Transverse colon (tissue), 4 donors: ENCODE data around the gene PREX1. TPM values are rescaled to one million over a fixed set of nuclear protein-coding genes. Genes with fewer than 3 reads are reported as not detected.

Experiments used
- DNase-seq: peaks from one replicate; pipeline ENCODE4 v3.0.0-alpha.2; 2019
- H3K27ac ChIP-seq, 4 donors: fragments of 200-600 bp; sonication (generic); 2 replicates each; pipeline ENCODE4 v1.5.1; 2016 to 2018; ENCODE audit warnings: inconsistent platforms in 4 of 4
- H3K27me3 ChIP-seq: fragments of 200-600 bp; sonication (generic); 2 replicates; pipeline ENCODE4 v1.5.1; 2017; ENCODE audit warnings: inconsistent platforms
- H3K36me3 ChIP-seq, 4 donors: fragments of 200-600 bp; sonication (generic); 2 replicates each; pipeline ENCODE4 v1.5.1; 2017 to 2019; ENCODE audit warnings: inconsistent platforms in 4 of 4
- H3K4me1 ChIP-seq, 4 donors: fragments of 200-600 bp; sonication (generic); 2 replicates each; pipeline ENCODE4 v1.5.1; 2017 to 2020; ENCODE audit warnings: inconsistent platforms in 4 of 4
- H3K4me3 ChIP-seq, 4 donors: fragments of 200-600 bp; sonication (generic); 1 replicate in 1 of 4; 2 replicates in 3 of 4; pipeline versions ENCODE4 v1.5.1 to v1.6.1; 2017 to 2019; ENCODE audit warnings: inconsistent platforms in 4 of 4
- H3K9me3 ChIP-seq, 2 donors: fragments of 200-600 bp; sonication (generic); 2 replicates each; pipeline ENCODE4 v1.5.1; 2017 to 2019; ENCODE audit warnings: inconsistent platforms in 2 of 2
- CTCF ChIP-seq, 5 experiments: fragments of 200-600 bp in 3 of 5; fragments of 450-650 bp in 2 of 5; sonication (generic) in 3 of 5; IDR thresholded peaks; 1 replicate in 2 of 5; 2 replicates in 3 of 5; pipeline ENCODE4 v1.5.1; 2016 to 2017; ENCODE audit warnings: antibody characterized with exemption in 5 of 5, inconsistent platforms in 3 of 5, mild to moderate bottlenecking in 2 of 5, moderate library complexity in 1 of 5
- EP300 ChIP-seq: sonication (generic); formaldehyde crosslinking; IDR thresholded peaks from one replicate; pipeline ENCODE4 v1.6.1; 2017; ENCODE audit warnings: antibody characterized with exemption, low read depth
- POLR2A ChIP-seq: fragments of 450-650 bp; IDR thresholded peaks from one replicate; pipeline ENCODE4 v1.6.1; 2016; ENCODE audit warnings: antibody characterized with exemption, mild to moderate bottlenecking, moderate library complexity
- POLR2AphosphoS5 ChIP-seq, 3 donors: sonication (generic); formaldehyde crosslinking; IDR thresholded peaks; one replicate each; pipeline ENCODE4 v1.6.1; 2016; ENCODE audit warnings: antibody characterized with exemption in 3 of 3
- WGBS, 2 donors: methylation state at CpG; one replicate each; pipeline ENCODE4 v1.1.5; 2018; ENCODE audit warnings: low coverage in 1 of 2; 5-methylcytosine and 5-hydroxymethylcytosine counted together
- in situ Hi-C, 4 donors: fragments of 200-750 bp; cut with MboI; loops; one replicate each; pipeline versions ENCODE4 v1.15.0 to v1.15.1; 2017; ENCODE audit warnings: low sequenced_read_pairs in 3 of 4, low pct_ligation_motif_present in 1 of 4, low pct_unique_long_range_greater_than_20kb in 1 of 4
- intact Hi-C: fragments of 100-400 bp; cut with DNase I; formaldehyde crosslinking; loops from one replicate; pipeline ENCODE4 v1.15.1; 2023; ENCODE audit warnings: low total_unique reads
- total RNA-seq, 4 donors: library from RNA; depleted of rRNA; stranded (reverse); fragments of >200 nt; gene quantifications; one replicate each; pipeline ENCODE4 v1.1.0, GENCODE V29; 2016

PREX1 gene
- total RNA-seq, 4 donors from 2014 or later = 10.9 to 29.9 (median 16.6) TPM

GRCh38 chr20:48592107-48592940 lies 235.5 kb downstream of the PREX1 start:
- in situ Hi-C loops = no loop called here
- TF ChIP-seq POLR2AphosphoS5 (IDR thresholded peaks at IDR 0.05) = no peak
- no peak for TF ChIP-seq EP300
- Histone ChIP-seq H3K27me3 (no peaks in the 10 kb centered on the region), H3K4me1 (peaks cover 9 to 18% (median 15%) of the 10 kb centered on the region in 4 donors), H3K36me3 (no peaks in the 10 kb centered on the region), H3K9me3 (no peaks in the 10 kb centered on the region), H3K4me3 (no peak overlapping the region), H3K27ac (no peak overlapping the region)
- no peak for DNase-seq
- intact Hi-C loops = no loop called here
- 92% methylated on average over 8 of the region's 8 CpGs; no CpG with 5 or more reads in 1 of the 2 donors for WGBS, 2 donors

GRCh38 chr20:48586730-48587129 lies 241.1 kb downstream of the PREX1 start:
- Histone ChIP-seq H3K4me3 (no peak overlapping the region), H3K9me3 (no peaks in the 10 kb centered on the region), H3K27ac (peak overlapping the region in 2 of 4 donors; percentile 16 to 53), H3K27me3 (peaks cover 9% of the 10 kb centered on the region), H3K36me3 (no peaks in the 10 kb centered on the region), H3K4me1 (peaks cover 0 to 25% (median 7%) of the 10 kb centered on the region in 4 donors)
- TF ChIP-seq EP300 (no peak), CTCF (IDR thresholded peaks at IDR 0.05) (no peak), POLR2AphosphoS5 (IDR thresholded peaks at IDR 0.05) (no peak), POLR2A (no peak)
- peak; percentile 53 for DNase-seq
- in situ Hi-C loops = no loop called here
- intact Hi-C loops = no loop called here
- WGBS, 2 donors = 15 to 66% methylated on average over 4 to 8 of the region's 8 CpGs

- intact Hi-C loops = no loop called here
- Histone ChIP-seq H3K27ac (peak overlapping the region in 1 of 4 donors; percentile 21), H3K4me1 (peaks cover 0 to 25% (median 7%) of the 10 kb centered on the region in 4 donors), H3K36me3 (no peaks in the 10 kb centered on the region), H3K27me3 (peaks cover 14% of the 10 kb centered on the region), H3K9me3 (no peaks in the 10 kb centered on the region), H3K4me3 (no peak overlapping the region)
- 55 to 56% methylated on average over 5 to 21 of the region's 21 CpGs for WGBS, 2 donors
- in situ Hi-C loops = no loop called here
- DNase-seq = peak; percentile 26
- TF ChIP-seq POLR2AphosphoS5 (IDR thresholded peaks at IDR 0.05) (no peak), EP300 (no peak), POLR2A (no peak), CTCF (IDR thresholded peaks at IDR 0.05) (no peak)
Measured at GRCh38 chr20:48585061-48585870, 242.5 kb downstream of the PREX1 start.

GRCh38 chr20:48584391-48585060 lies 243.3 kb downstream of the PREX1 start:
- Histone ChIP-seq H3K4me3 (no peak overlapping the region), H3K9me3 (no peaks in the 10 kb centered on the region), H3K36me3 (no peaks in the 10 kb centered on the region), H3K27ac (no peak overlapping the region), H3K4me1 (peaks cover 0 to 25% (median 7%) of the 10 kb centered on the region in 4 donors), H3K27me3 (peaks cover 14% of the 10 kb centered on the region)
- intact Hi-C loops = no loop called here
- DNase-seq = no peak
- TF ChIP-seq EP300 = no peak
- TF ChIP-seq CTCF (IDR thresholded peaks at IDR 0.05) = no peak
- TF ChIP-seq POLR2AphosphoS5 (IDR thresholded peaks at IDR 0.05) = no peak
- no peak for TF ChIP-seq POLR2A
- WGBS, 2 donors = 35 to 41% methylated on average over 3 to 8 of the region's 8 CpGs
- in situ Hi-C loops = no loop called here
